ENCODE results near the gene SPATA6L.
"Not testable (repeated sequence)": the region's sequence is repeated elsewhere in the genome, so short reads cannot be mapped to it uniquely, and the experiment has no call there.

SPATA6L gene

GRCh38 chr9:4662108-4662988 is 3.9 kb downstream of the SPATA6L start, which contains the start of gene PLPP6:
Gene PLPP6 (plus strand): TSS chr9:4662294. CDS start chr9:4662376, 82 bp downstream.
- H3K4me3 ChIP-seq (replicated peaks; ENCODE audit: low read depth, low read length), result peak within 1 kb of the TSS; percentile 75
- TF ChIP-seq CTCF (IDR thresholded peaks at IDR 0.05; ENCODE audit: low read depth, low read length, missing control alignments), result peak; percentile 53
- DNase-seq (ENCODE audit: extremely low read depth, low read depth), result peak; percentile 46

GRCh38 chr9:4661611-4662010 is 4.7 kb downstream of the SPATA6L start:
- H3K4me3 ChIP-seq (replicated peaks; ENCODE audit: low read depth, low read length), result peak overlapping the region; percentile 75
- no peak for TF ChIP-seq CTCF (IDR thresholded peaks at IDR 0.05; ENCODE audit: low read depth, low read length, missing control alignments)
- DNase-seq (ENCODE audit: extremely low read depth, low read depth), result no peak

GRCh38 chr9:4661165-4661564 is 5.1 kb downstream of the SPATA6L start:
- no peak overlapping the region for H3K4me3 ChIP-seq (replicated peaks; ENCODE audit: low read depth, low read length)
- no peak for TF ChIP-seq CTCF (IDR thresholded peaks at IDR 0.05; ENCODE audit: low read depth, low read length, missing control alignments)
- DNase-seq (ENCODE audit: extremely low read depth, low read depth), result no peak

GRCh38 chr9:4660665-4661064 is 5.6 kb downstream of the SPATA6L start:
- H3K4me3 ChIP-seq (replicated peaks; ENCODE audit: low read depth, low read length); DNase-seq (ENCODE audit: extremely low read depth, low read depth): not testable (repeated sequence)

GRCh38 chr9:4657426-4658159 is 8.7 kb downstream of the SPATA6L start:
- no peak overlapping the region for H3K4me3 ChIP-seq (replicated peaks; ENCODE audit: low read depth, low read length)
- no peak for DNase-seq (ENCODE audit: extremely low read depth, low read depth)
- no peak for TF ChIP-seq CTCF (IDR thresholded peaks at IDR 0.05; ENCODE audit: low read depth, low read length, missing control alignments)

GRCh38 chr9:4656621-4657020 is 9.7 kb downstream of the SPATA6L start:
- no peak overlapping the region for H3K4me3 ChIP-seq (replicated peaks; ENCODE audit: low read depth, low read length)
- TF ChIP-seq CTCF (IDR thresholded peaks at IDR 0.05; ENCODE audit: low read depth, low read length, missing control alignments), result no peak
- DNase-seq (ENCODE audit: extremely low read depth, low read depth), result no peak

- H3K4me3 ChIP-seq (replicated peaks; ENCODE audit: low read depth, low read length); DNase-seq (ENCODE audit: extremely low read depth, low read depth): not testable (repeated sequence)
Measured at GRCh38 chr9:4656196-4656595, 10.1 kb downstream of the SPATA6L start.
